CD14-positive monocyte (primary cell): ENCODE data around the gene BCL2L15. TPM values are rescaled to one million over a fixed set of nuclear protein-coding genes. Genes with fewer than 3 reads are reported as not detected.

Experiments used
- DNase-seq, 3 donors: peaks; one replicate each; pipeline ENCODE4 v3.0.0-alpha.2; 2011 to 2022
- H2AFZ ChIP-seq: 2 replicates; pipeline ENCODE4 v1.6.0; 2012; ENCODE audit warnings: mild to moderate bottlenecking, low read depth, low read length, inconsistent platforms; ENCODE audit not compliant: insufficient read depth, poor library complexity, severe bottlenecking
- H3K27ac ChIP-seq, 2 donors: 1 replicate in 1 of 2; 2 replicates in 1 of 2; pipeline ENCODE4 v1.5.1; 2012 to 2013; ENCODE audit warnings: low read length in 2 of 2, control low read depth in 1 of 2, inconsistent platforms in 1 of 2, low read depth in 1 of 2, mild to moderate bottlenecking in 1 of 2
- H3K27me3 ChIP-seq, 2 donors: one replicate each; pipeline versions ENCODE4 v1.6.0 to v1.6.1; 2011 to 2013; ENCODE audit warnings: low read length in 2 of 2; ENCODE audit not compliant: control insufficient read depth in 2 of 2, insufficient read depth in 2 of 2
- H3K36me3 ChIP-seq, 2 donors: replicated peaks in 1 of 2; 1 replicate in 1 of 2; 2 replicates in 1 of 2; pipeline versions ENCODE4 v1.5.1 to v1.6.1; 2012 to 2013; ENCODE audit warnings: low read length in 2 of 2, control low read depth in 1 of 2, inconsistent platforms in 1 of 2, mild to moderate bottlenecking in 1 of 2; ENCODE audit not compliant: insufficient read depth in 2 of 2, control insufficient read depth in 1 of 2
- H3K4me1 ChIP-seq, 2 donors: 1 replicate in 1 of 2; 2 replicates in 1 of 2; pipeline versions ENCODE4 v1.5.1 to v1.6.1; 2012 to 2013; ENCODE audit warnings: low read length in 2 of 2, control low read depth in 1 of 2, inconsistent platforms in 1 of 2, mild to moderate bottlenecking in 1 of 2, moderate library complexity in 1 of 2; ENCODE audit not compliant: insufficient read depth in 2 of 2, control insufficient read depth in 1 of 2
- H3K4me2 ChIP-seq: replicated peaks from 2 replicates; pipeline ENCODE3; 2012; ENCODE audit warnings: low read length, moderate library complexity, mild to moderate bottlenecking; ENCODE audit not compliant: poor library complexity, severe bottlenecking; ENCODE audit errors: extremely low read depth
- H3K4me3 ChIP-seq, 3 experiments: fragments of 200-600 bp in 1 of 3; sonication (generic) in 1 of 3; replicated peaks in 1 of 3; 1 replicate in 2 of 3; 2 replicates in 1 of 3; pipeline ENCODE4 v1.5.1; 2011 to 2013; ENCODE audit warnings: low read length in 3 of 3, mild to moderate bottlenecking in 3 of 3, control low read depth in 2 of 3, low read depth in 2 of 3, inconsistent platforms in 1 of 3, moderate library complexity in 1 of 3
- H3K79me2 ChIP-seq: 2 replicates; pipeline ENCODE4 v1.6.0; 2012; ENCODE audit warnings: mild to moderate bottlenecking, control low read depth, inconsistent platforms, low read length, moderate library complexity; ENCODE audit not compliant: insufficient read depth
- H3K9ac ChIP-seq: 2 replicates; pipeline ENCODE4 v1.6.0; 2017; ENCODE audit warnings: low read length, mild to moderate bottlenecking; ENCODE audit not compliant: insufficient read depth, poor library complexity, severe bottlenecking
- H3K9me3 ChIP-seq, 2 donors: replicated peaks in 1 of 2; 1 replicate in 1 of 2; 2 replicates in 1 of 2; pipeline versions ENCODE4 v1.5.1 to v1.6.1; 2012 to 2013; ENCODE audit warnings: low read length in 2 of 2, control low read depth in 1 of 2; ENCODE audit not compliant: control insufficient read depth in 1 of 2, insufficient read depth in 1 of 2
- H4K20me1 ChIP-seq: 2 replicates; pipeline ENCODE4 v1.6.0; 2012; ENCODE audit warnings: mild to moderate bottlenecking, low read length, control low read depth, moderate library complexity; ENCODE audit not compliant: insufficient read depth
- H3K27ac Mint-ChIP-seq, 7 donors: one replicate each; pipeline ENCODE4 v1.8.0; 2020; ENCODE audit warnings: mild to moderate bottlenecking in 7 of 7, mixed read lengths in 7 of 7, moderate library complexity in 6 of 7, inconsistent platforms in 2 of 7
- H3K27me3 Mint-ChIP-seq, 3 donors: one replicate each; pipeline ENCODE4 v1.8.0; 2021 to 2022; ENCODE audit warnings: low read depth in 3 of 3, mild to moderate bottlenecking in 3 of 3, mixed read lengths in 3 of 3, moderate library complexity in 3 of 3, inconsistent platforms in 1 of 3
- H3K36me3 Mint-ChIP-seq, 2 donors: one replicate each; pipeline ENCODE4 v1.8.0; 2020; ENCODE audit warnings: mixed read lengths in 2 of 2, inconsistent platforms in 1 of 2, mild to moderate bottlenecking in 1 of 2
- H3K4me1 Mint-ChIP-seq: one replicate; pipeline ENCODE4 v1.8.0; 2020; ENCODE audit warnings: mild to moderate bottlenecking, mixed read lengths
- H3K4me3 Mint-ChIP-seq, 2 donors: one replicate each; pipeline ENCODE4 v1.8.0; 2020; ENCODE audit warnings: mild to moderate bottlenecking in 2 of 2, mixed read lengths in 2 of 2, moderate library complexity in 1 of 2
- H3K9me3 Mint-ChIP-seq, 7 donors: one replicate each; pipeline ENCODE4 v1.8.0; 2020 to 2022; ENCODE audit warnings: mixed read lengths in 7 of 7, mild to moderate bottlenecking in 6 of 7, moderate library complexity in 6 of 7, inconsistent platforms in 2 of 7
- WGBS: methylation state at CpG from one replicate; pipeline ENCODE4 v1.1.5; 2013; ENCODE audit warnings: missing lambda C conversion rate; ENCODE audit not compliant: insufficient coverage; 5-methylcytosine and 5-hydroxymethylcytosine counted together
- intact Hi-C, 2 donors: fragments of 100-400 bp; cut with micrococcal nuclease; formaldehyde crosslinking; loops; one replicate each; pipeline versions ENCODE4 v1.15.0 to v1.15.1; 2023
- polyA plus RNA-seq, 3 donors: library from polyadenylated mRNA; depleted of rRNA in 1 of 3; unstranded in 2 of 3; stranded (reverse) in 1 of 3; fragments of 300-500 nt in 2 of 3; fragments of >200 nt in 1 of 3; fragmentation: Illumina TruSeq in 2 of 3; gene quantifications; 1 replicate in 2 of 3; 2 replicates in 1 of 3; pipeline ENCODE4 v1.2.3, GENCODE V29; 2012 to 2021
- TF ChIP-seq, protein P1 (sequence below): fragments of 200-600 bp; IDR thresholded peaks from one replicate; pipeline ENCODE4 v1.8.0; 2022; ENCODE audit warnings: antibody characterized with exemption, mild to moderate bottlenecking

BCL2L15 gene
- polyA plus RNA-seq, 3 donors, result 0.73 TPM; not detected in 2

DNA sequence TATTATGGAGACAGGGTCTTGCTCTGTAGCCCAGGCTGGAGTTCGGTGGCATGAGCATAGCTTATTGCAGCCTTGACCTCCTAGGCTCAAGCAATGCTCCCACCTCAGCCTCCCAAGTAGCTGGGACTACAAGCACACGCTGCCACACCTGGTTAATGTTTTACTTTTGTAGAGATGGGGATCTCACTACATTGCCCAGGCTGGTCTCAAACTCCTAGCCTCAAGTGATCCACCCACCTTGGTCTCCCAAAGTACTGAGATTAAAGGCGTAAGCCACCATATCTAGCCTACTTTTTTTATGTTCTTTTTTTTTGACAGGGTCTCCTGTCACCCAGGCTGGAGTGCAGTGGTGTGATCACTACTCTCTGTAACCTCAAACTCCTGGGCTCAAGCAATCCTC, 5.9 kb upstream of the BCL2L15 start:
- no peaks in the 10 kb centered on the region for H3K9me3 Mint-ChIP-seq
- peaks cover 12% of the 10 kb centered on the region for H3K79me2 ChIP-seq
- H3K27ac Mint-ChIP-seq, result peak overlapping the region in 1 of 7 donors; percentile 3
- 100% methylated on average over 1 of the region's 3 CpGs for WGBS
- peaks cover 35 to 46% of the 10 kb centered on the region in 2 donors for H3K36me3 ChIP-seq
- peaks cover 9% of the 10 kb centered on the region for H3K4me1 Mint-ChIP-seq
- no peak overlapping the region for H3K27ac ChIP-seq
- TF ChIP-seq, protein P1, sequence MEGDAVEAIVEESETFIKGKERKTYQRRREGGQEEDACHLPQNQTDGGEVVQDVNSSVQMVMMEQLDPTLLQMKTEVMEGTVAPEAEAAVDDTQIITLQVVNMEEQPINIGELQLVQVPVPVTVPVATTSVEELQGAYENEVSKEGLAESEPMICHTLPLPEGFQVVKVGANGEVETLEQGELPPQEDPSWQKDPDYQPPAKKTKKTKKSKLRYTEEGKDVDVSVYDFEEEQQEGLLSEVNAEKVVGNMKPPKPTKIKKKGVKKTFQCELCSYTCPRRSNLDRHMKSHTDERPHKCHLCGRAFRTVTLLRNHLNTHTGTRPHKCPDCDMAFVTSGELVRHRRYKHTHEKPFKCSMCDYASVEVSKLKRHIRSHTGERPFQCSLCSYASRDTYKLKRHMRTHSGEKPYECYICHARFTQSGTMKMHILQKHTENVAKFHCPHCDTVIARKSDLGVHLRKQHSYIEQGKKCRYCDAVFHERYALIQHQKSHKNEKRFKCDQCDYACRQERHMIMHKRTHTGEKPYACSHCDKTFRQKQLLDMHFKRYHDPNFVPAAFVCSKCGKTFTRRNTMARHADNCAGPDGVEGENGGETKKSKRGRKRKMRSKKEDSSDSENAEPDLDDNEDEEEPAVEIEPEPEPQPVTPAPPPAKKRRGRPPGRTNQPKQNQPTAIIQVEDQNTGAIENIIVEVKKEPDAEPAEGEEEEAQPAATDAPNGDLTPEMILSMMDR, result no peak
- no peak overlapping the region for H3K4me2 ChIP-seq
- H3K36me3 Mint-ChIP-seq, result peaks cover 50 to 53% of the 10 kb centered on the region in 2 donors
- H3K27me3 ChIP-seq, result no peaks in the 10 kb centered on the region
- no peaks in the 10 kb centered on the region for H4K20me1 ChIP-seq
- peaks cover 3 to 13% of the 10 kb centered on the region in 2 donors for H3K4me1 ChIP-seq
- peaks cover 0 to 2% (median 0%) of the 10 kb centered on the region in 3 donors for H3K27me3 Mint-ChIP-seq
- intact Hi-C loops, result no loop called here
- no peak overlapping the region for H2AFZ ChIP-seq
- DNase-seq, result no peak
- H3K9ac ChIP-seq, result no peak overlapping the region
- H3K9me3 ChIP-seq, result no peaks in the 10 kb centered on the region
- no peak overlapping the region for H3K4me3 Mint-ChIP-seq
- H3K4me3 ChIP-seq, result no peak overlapping the region

DNA sequence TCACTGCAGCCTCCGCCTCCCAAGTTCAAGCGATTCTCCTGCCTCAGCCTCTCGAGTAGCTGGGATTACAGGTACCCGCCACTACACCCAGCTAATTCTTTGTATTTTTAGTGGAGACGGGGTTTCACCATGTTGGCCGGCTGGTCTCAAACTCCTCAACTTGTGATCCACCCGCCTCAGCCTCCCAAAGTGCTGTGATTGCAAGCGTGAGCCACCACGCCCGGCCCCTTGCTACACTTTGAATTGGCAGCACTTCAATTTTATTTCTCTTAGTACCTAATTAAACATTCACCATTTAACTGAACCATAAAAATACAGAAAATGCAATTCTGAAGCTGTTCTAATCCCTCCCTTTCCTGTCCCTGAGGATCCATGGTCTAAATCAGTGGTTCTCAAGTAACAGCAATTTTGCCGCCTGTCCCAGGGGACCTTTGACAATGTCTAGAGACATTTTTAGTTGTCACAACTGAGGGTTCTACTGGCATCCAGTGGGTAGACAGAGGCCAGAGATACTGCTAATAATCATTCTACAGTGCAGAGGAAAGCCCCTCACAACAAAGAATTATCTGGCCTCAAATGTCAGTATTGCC, 4.3 kb upstream of the BCL2L15 start:
- 92% methylated on average over 6 of the region's 11 CpGs for whole genome bisulfite sequencing
- Mint-ChIP-seq H3K9me3 (no peaks in the 10 kb centered on the region), H3K4me1 (peaks cover 14% of the 10 kb centered on the region), H3K4me3 (no peak overlapping the region), H3K27ac (no peak overlapping the region), H3K36me3 (peaks cover 37 to 38% of the 10 kb centered on the region in 2 donors), H3K27me3 (peaks cover 0 to 2% (median 0%) of the 10 kb centered on the region in 3 donors)
- H3K36me3 ChIP-seq, result peaks cover 26 to 33% of the 10 kb centered on the region in 2 donors
- DNase-seq, result no peak
- H3K4me1 ChIP-seq, result peaks cover 11 to 22% of the 10 kb centered on the region in 2 donors
- H2AFZ ChIP-seq, result no peak overlapping the region
- H3K9ac ChIP-seq, result no peak overlapping the region
- H3K4me3 ChIP-seq, result no peak overlapping the region
- TF ChIP-seq, protein P1, result no peak
- H4K20me1 ChIP-seq, result no peaks in the 10 kb centered on the region
- no peaks in the 10 kb centered on the region for H3K9me3 ChIP-seq
- H3K27ac ChIP-seq, result no peak overlapping the region
- no peaks in the 10 kb centered on the region for H3K79me2 ChIP-seq
- no peak overlapping the region for H3K4me2 ChIP-seq
- no peaks in the 10 kb centered on the region for H3K27me3 ChIP-seq
- intact Hi-C loops, result no loop called here
